Ishikawa (cell line): ENCODE measurements around the gene PLEKHG1.

Source experiments
- EP300 ChIP-seq: IDR thresholded peaks from 2 replicates; pipeline ENCODE4 v1.6.1; 2012; ENCODE audit warnings: borderline replicate concordance
- FOXM1 ChIP-seq: IDR thresholded peaks from 2 replicates; pipeline ENCODE4 v1.6.1; 2012; ENCODE audit warnings: low read depth, borderline replicate concordance
- MAX ChIP-seq: IDR thresholded peaks from 2 replicates; pipeline ENCODE4 v1.6.1; 2012
- NFIC ChIP-seq: IDR thresholded peaks from 2 replicates; pipeline ENCODE4 v1.6.1; 2012
- RAD21 ChIP-seq: IDR thresholded peaks from 2 replicates; pipeline ENCODE4 v1.6.1; 2012; ENCODE audit warnings: low read depth
- REST ChIP-seq: IDR thresholded peaks from 2 replicates; pipeline ENCODE4 v1.6.1; 2012; ENCODE audit warnings: low read depth, mild to moderate bottlenecking
- TAF1 ChIP-seq: IDR thresholded peaks from 2 replicates; pipeline ENCODE4 v1.6.1; 2012; ENCODE audit warnings: low read depth, mild to moderate bottlenecking
- TEAD4 ChIP-seq: IDR thresholded peaks from 2 replicates; pipeline ENCODE4 v1.6.1; 2012
- YY1 ChIP-seq: IDR thresholded peaks from 2 replicates; pipeline ENCODE4 v1.6.1; 2012; ENCODE audit warnings: low read depth
- ZBTB7A ChIP-seq: IDR thresholded peaks from 2 replicates; pipeline ENCODE4 v1.6.1; 2012; ENCODE audit warnings: low read depth

GRCh38 chr6:150560884-150561219 lies 38.8 kb upstream of the PLEKHG1 start:
- TF ChIP-seq YY1 (no peak), NFIC (no peak), MAX (no peak), EP300 (no peak), RAD21 (no peak), REST (no peak), ZBTB7A (no peak), TAF1 (no peak), TEAD4 (no peak), FOXM1 (no peak)
